ENCODE measurements around the gene ZBTB16.

Gene ZBTB16

DNA sequence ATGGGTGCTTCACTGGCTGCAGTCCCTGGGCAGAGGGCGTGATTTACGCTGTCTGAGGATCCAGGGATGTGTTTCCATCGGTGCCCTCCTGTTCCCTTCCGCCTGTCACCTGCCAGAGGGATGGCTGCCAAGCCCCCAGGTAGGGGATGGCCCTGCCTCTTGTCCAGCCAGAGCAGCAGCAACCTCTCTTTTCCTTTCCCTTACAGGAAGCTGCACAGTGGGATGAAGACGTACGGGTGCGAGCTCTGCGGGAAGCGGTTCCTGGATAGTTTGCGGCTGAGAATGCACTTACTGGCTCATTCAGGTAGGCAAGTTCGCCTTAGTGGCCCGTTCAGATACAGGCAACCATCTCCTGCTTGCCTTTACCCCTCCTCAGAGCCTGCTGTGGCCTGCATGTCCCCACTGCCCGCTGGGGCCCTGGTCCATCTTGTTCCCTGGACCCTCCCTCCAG lies 96.6 kb downstream of the ZBTB16 start:
- DNase-seq, result no peak

GRCh38 chr11:114156782-114157181 lies 97.3 kb downstream of the ZBTB16 start:
- no peak for DNase-seq

GRCh38 chr11:114157476-114158050 lies 98.1 kb downstream of the ZBTB16 start:
- DNase-seq, result no peak

DNA sequence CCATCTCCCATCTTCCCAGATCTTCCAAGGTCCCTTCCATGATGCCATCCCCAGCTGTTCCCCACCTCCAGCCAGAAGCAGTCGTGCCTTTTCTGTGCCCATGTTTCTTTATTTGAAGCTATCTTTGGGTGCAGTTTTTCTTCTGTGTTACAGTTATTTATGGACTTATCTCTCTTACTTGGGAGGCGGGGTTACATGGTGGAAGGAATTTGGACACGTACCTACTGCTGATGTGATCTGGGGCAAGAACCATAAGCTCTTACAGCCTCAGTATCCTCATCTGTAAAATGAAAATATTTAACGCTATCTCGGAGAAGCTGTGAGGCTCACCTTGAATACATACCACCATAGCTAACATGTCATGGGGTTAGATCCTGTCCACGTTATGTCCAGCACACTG lies 98.9 kb downstream of the ZBTB16 start:
- DNase-seq, result no peak

- DNase-seq, result no peak
These were observed 99.4 kb downstream of the ZBTB16 start for GRCh38 chr11:114158886-114159285.

DNA sequence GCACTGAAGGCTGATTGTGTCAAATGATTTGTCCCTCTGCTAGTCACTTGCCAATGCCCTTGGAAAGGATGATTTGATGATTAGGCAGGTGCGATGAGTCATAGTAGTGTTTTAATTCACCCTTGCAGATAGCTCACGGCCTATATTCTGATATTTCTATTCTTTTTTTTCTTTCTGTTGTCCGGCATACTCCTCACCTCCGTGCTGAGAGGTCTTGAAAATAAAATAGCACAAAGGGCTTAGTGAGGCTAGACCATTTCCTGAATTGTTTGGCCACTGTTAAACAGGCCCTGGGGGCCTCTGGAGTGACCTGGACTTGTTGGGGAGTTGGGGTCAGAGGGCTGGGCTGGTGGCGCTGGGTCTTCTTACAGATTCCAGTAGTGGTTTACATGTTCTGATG lies 99.8 kb downstream of the ZBTB16 start:
- no peak for DNase-seq

- peak; percentile 92 for DNase-seq
These were observed 100.5 kb downstream of the ZBTB16 start for GRCh38 chr11:114159802-114160632.

- DNase-seq, result no peak
These were observed 101.4 kb downstream of the ZBTB16 start for GRCh38 chr11:114160894-114161293.

DNA sequence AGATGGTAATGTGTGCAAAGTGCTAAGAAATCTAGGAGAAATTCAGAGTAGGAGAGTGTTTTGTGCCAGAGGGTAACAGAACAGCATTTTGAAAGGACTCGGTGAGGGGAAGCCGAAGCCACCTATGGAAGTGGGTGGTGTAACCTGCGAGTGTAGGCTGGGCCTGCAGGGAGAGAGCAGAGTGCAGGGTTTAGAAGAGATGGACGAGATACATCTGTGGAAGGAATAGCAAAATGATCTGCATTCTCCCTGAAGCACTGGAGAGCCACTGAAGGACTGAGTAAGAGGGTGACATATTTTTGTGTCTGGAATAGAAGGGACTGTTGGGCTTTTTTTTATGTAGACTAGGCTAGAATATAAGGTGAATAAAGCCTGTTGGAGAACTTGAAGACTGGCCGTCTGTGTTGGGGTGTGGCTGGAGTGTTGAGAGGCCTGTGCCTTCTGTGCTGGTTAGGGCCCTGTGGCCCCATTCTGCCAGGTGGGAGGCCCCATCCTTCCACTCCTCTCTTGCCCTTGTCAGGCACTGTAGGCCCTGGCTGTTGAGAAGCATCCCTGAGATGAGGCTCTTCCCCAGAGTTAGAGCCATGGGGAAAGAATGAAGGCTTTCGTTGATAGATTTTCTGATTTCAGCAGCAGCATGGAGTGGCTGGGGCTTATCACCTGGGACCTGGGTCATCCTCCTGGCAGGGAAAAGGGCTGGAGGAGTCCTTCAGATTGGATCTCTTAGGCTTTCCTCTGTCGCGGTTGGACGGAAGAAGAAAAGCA lies 102.2 kb downstream of the ZBTB16 start:
- no peak for DNase-seq

DNA sequence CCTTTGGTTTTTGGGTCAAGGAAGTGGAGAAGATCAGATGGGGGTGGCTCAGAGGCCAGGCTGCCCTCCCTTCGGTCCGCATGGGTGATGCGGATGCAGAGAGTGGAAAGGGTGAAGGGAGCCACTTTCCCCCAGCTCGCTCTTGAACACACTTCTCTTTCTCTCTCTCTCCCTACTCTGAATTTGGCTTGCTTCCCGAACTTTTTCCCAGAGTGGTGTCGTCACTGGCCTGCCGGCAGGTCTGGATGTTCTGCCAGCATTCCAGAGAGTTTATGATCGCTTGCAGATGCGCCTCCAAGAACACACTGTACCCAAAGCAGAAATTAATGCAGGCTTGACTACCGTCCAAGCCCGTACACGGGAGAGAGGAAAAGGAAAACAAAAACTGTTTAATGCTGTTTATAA lies 103.2 kb downstream of the ZBTB16 start:
- DNase-seq, result no peak

DNA sequence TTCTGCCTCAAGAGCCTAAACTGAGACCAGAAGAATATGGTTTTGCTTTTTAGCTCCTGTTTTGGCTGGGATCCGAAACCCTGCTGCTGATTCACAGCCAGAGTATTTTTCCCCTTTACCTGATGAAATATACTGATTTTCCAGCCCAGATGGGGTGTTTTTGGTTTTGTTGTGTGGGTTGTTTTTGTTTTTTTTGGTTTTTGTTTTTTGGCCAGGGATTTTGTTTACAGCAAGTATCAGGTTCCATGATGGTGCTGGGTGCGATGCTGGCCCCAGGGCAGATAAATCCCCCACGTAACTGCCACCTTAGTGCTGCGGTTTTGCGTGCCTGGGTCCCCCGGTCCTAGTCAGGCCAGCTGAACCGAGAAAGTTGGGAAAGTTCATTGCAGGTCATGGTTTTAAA lies 103.7 kb downstream of the ZBTB16 start:
- DNase-seq, result no peak

GRCh38 chr11:114163830-114164401 lies 104.4 kb downstream of the ZBTB16 start:
- peak; percentile 29 for DNase-seq

GRCh38 chr11:114164546-114164945 lies 105.0 kb downstream of the ZBTB16 start:
- DNase-seq, result no peak

DNA sequence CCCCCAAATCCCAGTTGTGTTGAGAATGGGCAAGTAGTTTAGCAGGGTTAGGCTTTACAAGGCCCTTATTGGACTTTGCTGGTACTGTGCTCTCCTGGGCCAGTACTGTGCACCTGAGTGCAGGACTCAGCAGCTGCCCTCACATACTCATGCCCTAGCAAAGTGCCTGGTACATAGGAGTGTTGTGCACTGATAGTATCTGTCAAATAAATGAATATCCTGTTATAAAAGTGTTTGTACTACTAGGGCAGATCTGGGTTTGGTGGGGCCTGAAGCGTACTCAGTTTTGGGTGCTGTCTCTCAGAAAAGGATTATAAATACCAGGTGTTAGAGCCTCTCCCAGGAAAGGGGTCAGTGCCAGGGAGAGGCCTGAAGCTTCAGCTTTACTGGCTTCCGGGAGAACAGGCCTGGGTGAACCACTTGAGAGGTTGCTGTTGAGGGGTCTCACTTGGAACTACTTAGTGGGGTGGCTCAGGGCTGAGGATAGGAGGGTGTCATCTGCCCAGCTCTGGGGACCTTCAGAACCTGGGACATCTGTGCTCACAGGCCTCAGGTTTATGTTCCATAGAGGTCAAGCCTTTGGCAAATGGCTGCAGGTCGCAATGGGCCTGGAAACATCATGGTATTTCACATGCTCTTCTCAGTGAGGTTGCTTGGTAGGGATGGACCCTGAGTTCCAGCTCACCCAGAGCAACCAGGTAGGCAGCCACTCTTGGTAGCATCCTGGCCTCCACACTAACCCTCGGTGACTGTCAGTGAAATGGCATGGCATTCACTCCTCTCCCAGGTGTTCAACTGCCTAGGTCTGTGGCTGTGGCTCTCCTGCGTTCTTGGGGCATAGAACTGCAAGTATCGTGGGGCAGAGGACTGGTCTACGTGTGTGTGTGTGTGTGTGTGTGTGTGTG lies 106.1 kb downstream of the ZBTB16 start:
- DNase-seq, result no peak

GRCh38 chr11:114166362-114166761 lies 106.9 kb downstream of the ZBTB16 start:
- DNase-seq, result no peak

- DNase-seq, result peak; percentile 19
These were observed 107.4 kb downstream of the ZBTB16 start for GRCh38 chr11:114166897-114167323.

- no peak for DNase-seq
These were observed 107.8 kb downstream of the ZBTB16 start for GRCh38 chr11:114167355-114167754.

GRCh38 chr11:114167771-114168448 lies 108.4 kb downstream of the ZBTB16 start:
- DNase-seq, result no peak

GRCh38 chr11:114168691-114169090 lies 109.2 kb downstream of the ZBTB16 start:
- DNase-seq, result no peak

GRCh38 chr11:114169321-114169749 lies 109.8 kb downstream of the ZBTB16 start:
- DNase-seq, result no peak

GRCh38 chr11:114169821-114170220 lies 110.3 kb downstream of the ZBTB16 start:
- DNase-seq, result no peak

DNA sequence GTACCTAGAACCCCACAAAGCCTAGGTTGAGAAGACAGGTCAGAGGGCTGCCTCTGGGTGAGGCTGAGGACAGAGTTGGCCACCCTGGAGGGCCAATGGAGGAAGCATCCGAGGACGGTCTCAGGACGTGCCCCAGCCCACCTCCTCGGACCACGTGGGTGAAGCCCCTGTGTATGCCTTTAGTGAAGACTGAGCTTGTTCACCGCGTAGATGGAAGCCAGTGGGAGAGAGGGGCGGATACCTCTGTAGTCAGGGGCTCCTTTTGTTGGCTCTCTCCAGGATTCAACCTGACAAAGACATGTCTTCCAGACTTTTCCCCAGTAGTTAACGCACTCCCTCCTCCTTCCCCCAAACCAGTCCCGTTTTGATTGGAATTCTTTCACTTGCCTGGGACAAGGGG lies 110.7 kb downstream of the ZBTB16 start:
- DNase-seq, result no peak
